Naive thymus-derived CD4-positive, alpha-beta T cell (primary cell): ENCODE data around the gene PLOD3. TPM values are rescaled to one million over a fixed set of nuclear protein-coding genes. Genes with fewer than 3 reads are reported as not detected.

Experiments used
- ATAC-seq: fragments of 150-1000 bp; cut with Tn5 transposase; 2 replicates; pipeline ENCODE4 v1.10.0; 2021; ENCODE audit warnings: mild to moderate bottlenecking, moderate library complexity
- CTCF ChIA-PET: fragments of 350-600 bp; sonication (Branson Sonifier 250); formaldehyde crosslinking; loops from one replicate; lab custom pipeline; 2021; ENCODE audit warnings: antibody characterized with exemption; lab: Charles Lee
- POLR2A ChIA-PET: fragments of 350-600 bp; sonication (Branson Sonifier 250); formaldehyde crosslinking; loops from one replicate; lab custom pipeline; 2021; ENCODE audit warnings: antibody characterized with exemption, inconsistent platforms; lab: Charles Lee
- DNase-seq, 9 donors: peaks; one replicate each; pipeline versions ENCODE4 v3.0.0 to v3.0.0-alpha.2; 2020 to 2022; ENCODE audit warnings: mixed read lengths in 1 of 9
- H3K27ac ChIP-seq: one replicate; pipeline ENCODE4 v1.7.0; 2013; ENCODE audit warnings: mild to moderate bottlenecking, low read depth, low read length, moderate library complexity
- H3K27me3 ChIP-seq, 2 donors: one replicate each; pipeline ENCODE4 v1.7.0; 2013; ENCODE audit warnings: low read length in 2 of 2, mild to moderate bottlenecking in 2 of 2, moderate library complexity in 2 of 2; ENCODE audit not compliant: control insufficient read depth in 2 of 2, insufficient read depth in 2 of 2
- H3K36me3 ChIP-seq, 3 experiments: 1 replicate in 2 of 3; 2 replicates in 1 of 3; pipeline ENCODE4 v1.7.0; 2013; ENCODE audit warnings: low read length in 3 of 3, mild to moderate bottlenecking in 3 of 3, moderate library complexity in 1 of 3; ENCODE audit not compliant: insufficient read depth in 3 of 3, control insufficient read depth in 2 of 3
- H3K4me1 ChIP-seq, 2 donors: one replicate each; pipeline ENCODE4 v1.7.0; 2013; ENCODE audit warnings: low read length in 2 of 2, mild to moderate bottlenecking in 2 of 2, moderate library complexity in 1 of 2; ENCODE audit not compliant: control insufficient read depth in 2 of 2, insufficient read depth in 2 of 2
- H3K4me3 ChIP-seq: 2 replicates; pipeline ENCODE4 v1.7.0; 2013; ENCODE audit warnings: mild to moderate bottlenecking, low read length
- H3K9me3 ChIP-seq, 3 experiments: 1 replicate in 2 of 3; 2 replicates in 1 of 3; pipeline ENCODE4 v1.7.0; 2013; ENCODE audit warnings: low read length in 3 of 3; ENCODE audit not compliant: control insufficient read depth in 2 of 3
- H3K27ac Mint-ChIP-seq, 9 donors: one replicate each; pipeline ENCODE4 v1.8.0; 2020 to 2022; ENCODE audit warnings: mixed read lengths in 9 of 9, mild to moderate bottlenecking in 8 of 9, moderate library complexity in 5 of 9, inconsistent platforms in 2 of 9
- H3K27me3 Mint-ChIP-seq, 5 donors: one replicate each; pipeline ENCODE4 v1.8.0; 2021 to 2022; ENCODE audit warnings: mixed read lengths in 5 of 5, mild to moderate bottlenecking in 1 of 5
- H3K36me3 Mint-ChIP-seq, 5 donors: one replicate each; pipeline ENCODE4 v1.8.0; 2020 to 2022; ENCODE audit warnings: mixed read lengths in 5 of 5, mild to moderate bottlenecking in 3 of 5, inconsistent platforms in 1 of 5
- H3K4me1 Mint-ChIP-seq, 7 donors: one replicate each; pipeline ENCODE4 v1.8.0; 2020 to 2022; ENCODE audit warnings: mixed read lengths in 7 of 7, mild to moderate bottlenecking in 3 of 7, inconsistent platforms in 1 of 7
- H3K4me3 Mint-ChIP-seq, 10 donors: one replicate each; pipeline ENCODE4 v1.8.0; 2020 to 2022; ENCODE audit warnings: mild to moderate bottlenecking in 10 of 10, mixed read lengths in 10 of 10, moderate library complexity in 6 of 10, inconsistent platforms in 2 of 10
- H3K9me3 Mint-ChIP-seq, 11 donors: one replicate each; pipeline ENCODE4 v1.8.0; 2020 to 2022; ENCODE audit warnings: mixed read lengths in 11 of 11, mild to moderate bottlenecking in 4 of 11, inconsistent platforms in 1 of 11, moderate library complexity in 1 of 11
- intact Hi-C, 2 donors: fragments of 100-400 bp; cut with micrococcal nuclease; formaldehyde crosslinking; loops; one replicate each; pipeline ENCODE4 v1.15.1; 2023
- polyA plus RNA-seq, 2 donors: library from polyadenylated mRNA; unstranded; fragments of 300-500 nt; fragmentation: Illumina TruSeq; gene quantifications; one replicate each; pipeline ENCODE4 v1.2.3, GENCODE V29; 2021
- total RNA-seq, 6 experiments: library from RNA in 5 of 6; stranded (reverse) in 5 of 6; gene quantifications; 1 replicate in 5 of 6; 2 replicates in 1 of 6; pipeline ENCODE4 v1.2.3 and lab custom pipeline; 2021 to 2026

Gene PLOD3
- total and polyA plus RNA-seq, 7 experiments from 2014 or later, result 15.7 to 88.4 (median 39.5) TPM

DNA sequence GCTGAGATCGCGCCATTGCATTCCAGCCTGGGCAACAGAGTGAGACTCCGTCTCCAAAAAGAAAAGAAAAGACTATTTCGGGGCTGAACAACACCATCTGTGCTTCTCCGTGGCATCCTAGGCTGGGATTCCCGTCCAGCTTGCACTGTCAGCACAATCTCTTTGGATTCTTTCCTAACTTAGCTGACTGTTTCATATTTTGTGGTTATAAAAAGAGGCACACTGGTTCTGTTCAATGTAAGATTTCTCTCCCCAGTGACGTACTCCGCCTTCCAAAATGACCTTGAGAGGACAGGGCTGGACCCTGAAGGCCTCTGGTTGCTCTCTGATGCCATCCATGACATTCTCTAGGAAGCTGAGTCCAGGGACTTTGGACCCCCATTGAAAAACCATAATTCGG lies 9.3 kb upstream of the PLOD3 start:
- ChIA-PET CTCF (interaction anchor here (0.9 kb wide), 1 partner anchor 18 kb away, joined by 3 read pairs; no protein-coding TSS in a partner anchor), POLR2A (interaction anchor here (1.2 kb wide), 1 partner anchor 9 kb away, joined by 5 read pairs; the partner anchor contains the start of gene ZNHIT1)
- no peak overlapping the region for H3K27ac ChIP-seq
- H3K27me3 ChIP-seq, result no peaks in the 10 kb centered on the region
- H3K4me1 ChIP-seq, result no peaks in the 10 kb centered on the region
- no peak for DNase-seq
- no peak overlapping the region for H3K4me3 Mint-ChIP-seq
- peaks cover 0 to 13% (median 11%) of the 10 kb centered on the region in 7 donors for H3K4me1 Mint-ChIP-seq
- no peaks in the 10 kb centered on the region for H3K27me3 Mint-ChIP-seq
- H3K36me3 Mint-ChIP-seq, result peaks cover 0 to 24% (median 12%) of the 10 kb centered on the region in 5 donors
- H3K9me3 ChIP-seq, result no peaks in the 10 kb centered on the region
- intact Hi-C loops, result no loop called here
- no peak overlapping the region for H3K27ac Mint-ChIP-seq
- H3K9me3 Mint-ChIP-seq, result no peaks in the 10 kb centered on the region
- H3K36me3 ChIP-seq, result peaks cover 0 to 69% (median 12%) of the 10 kb centered on the region in 3 experiments
- H3K4me3 ChIP-seq, result no peak overlapping the region
- no peak for ATAC-seq

DNA sequence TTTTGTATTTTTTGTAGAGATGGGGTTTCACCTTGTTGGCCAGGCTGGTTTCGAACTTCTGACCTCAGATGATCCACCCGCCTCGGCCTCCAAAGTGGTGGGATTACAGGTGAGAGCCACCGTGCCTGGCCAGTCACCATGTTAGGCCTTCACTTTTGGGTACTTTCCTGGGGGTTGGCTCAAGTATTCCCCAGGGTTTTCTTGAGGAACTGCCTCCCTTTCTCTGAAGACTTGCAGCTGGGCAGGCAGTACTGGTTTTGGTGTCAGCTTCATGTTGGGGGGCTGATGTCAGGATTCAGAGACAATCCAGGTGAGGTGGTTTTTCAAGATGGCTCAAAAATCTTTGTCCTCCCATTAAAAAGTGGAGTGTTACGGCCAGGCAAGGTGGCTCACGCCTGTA lies 8.3 kb upstream of the PLOD3 start:
- ChIA-PET POLR2A (no interaction called here), CTCF (no interaction called here)
- no peak for DNase-seq
- no peaks in the 10 kb centered on the region for H3K9me3 Mint-ChIP-seq
- peaks cover 1 to 19% (median 16%) of the 10 kb centered on the region in 7 donors for H3K4me1 Mint-ChIP-seq
- H3K27ac Mint-ChIP-seq, result no peak overlapping the region
- intact Hi-C loops, result no loop called here
- H3K4me3 Mint-ChIP-seq, result no peak overlapping the region
- Histone ChIP-seq H3K4me1 (no peaks in the 10 kb centered on the region), H3K36me3 (peaks cover 0 to 65% (median 12%) of the 10 kb centered on the region in 3 experiments), H3K9me3 (no peaks in the 10 kb centered on the region), H3K4me3 (no peak overlapping the region), H3K27ac (no peak overlapping the region), H3K27me3 (no peaks in the 10 kb centered on the region)
- peaks cover 0 to 25% (median 11%) of the 10 kb centered on the region in 5 donors for H3K36me3 Mint-ChIP-seq
- no peaks in the 10 kb centered on the region for H3K27me3 Mint-ChIP-seq
- no peak for ATAC-seq

DNA sequence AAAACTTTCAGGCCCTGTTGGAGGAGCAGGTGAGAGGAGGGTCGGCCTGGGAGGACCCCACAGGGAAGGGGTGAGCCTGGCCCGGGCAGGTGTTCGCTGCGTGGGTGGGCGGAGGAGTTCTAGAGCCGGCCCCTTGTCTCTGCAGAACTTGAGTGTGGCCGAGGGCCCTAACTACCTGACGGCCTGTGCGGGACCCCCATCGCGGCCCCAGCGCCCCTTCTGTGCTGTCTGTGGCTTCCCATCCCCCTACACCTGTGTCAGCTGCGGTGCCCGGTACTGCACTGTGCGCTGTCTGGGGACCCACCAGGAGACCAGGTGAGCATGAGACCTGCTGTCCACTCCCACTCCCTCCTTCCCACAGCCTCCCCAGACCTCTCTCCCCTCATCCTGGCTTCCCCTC lies 6.1 kb upstream of the PLOD3 start:
- Histone ChIP-seq H3K27me3 (no peaks in the 10 kb centered on the region), H3K27ac (no peak overlapping the region), H3K4me1 (peaks cover 5 to 6% of the 10 kb centered on the region in 2 donors), H3K9me3 (no peaks in the 10 kb centered on the region), H3K36me3 (peaks cover 0 to 54% (median 12%) of the 10 kb centered on the region in 3 experiments), H3K4me3 (no peak overlapping the region)
- Mint-ChIP-seq H3K27ac (no peak overlapping the region), H3K4me1 (peaks cover 16 to 34% (median 28%) of the 10 kb centered on the region in 7 donors), H3K9me3 (no peaks in the 10 kb centered on the region), H3K27me3 (no peaks in the 10 kb centered on the region), H3K36me3 (peaks cover 0 to 23% (median 7%) of the 10 kb centered on the region in 5 donors), H3K4me3 (no peak overlapping the region)
- no peak for ATAC-seq
- ChIA-PET CTCF (no interaction called here), POLR2A (no interaction called here)
- no peak for DNase-seq
- intact Hi-C loops, result no loop called here

DNA sequence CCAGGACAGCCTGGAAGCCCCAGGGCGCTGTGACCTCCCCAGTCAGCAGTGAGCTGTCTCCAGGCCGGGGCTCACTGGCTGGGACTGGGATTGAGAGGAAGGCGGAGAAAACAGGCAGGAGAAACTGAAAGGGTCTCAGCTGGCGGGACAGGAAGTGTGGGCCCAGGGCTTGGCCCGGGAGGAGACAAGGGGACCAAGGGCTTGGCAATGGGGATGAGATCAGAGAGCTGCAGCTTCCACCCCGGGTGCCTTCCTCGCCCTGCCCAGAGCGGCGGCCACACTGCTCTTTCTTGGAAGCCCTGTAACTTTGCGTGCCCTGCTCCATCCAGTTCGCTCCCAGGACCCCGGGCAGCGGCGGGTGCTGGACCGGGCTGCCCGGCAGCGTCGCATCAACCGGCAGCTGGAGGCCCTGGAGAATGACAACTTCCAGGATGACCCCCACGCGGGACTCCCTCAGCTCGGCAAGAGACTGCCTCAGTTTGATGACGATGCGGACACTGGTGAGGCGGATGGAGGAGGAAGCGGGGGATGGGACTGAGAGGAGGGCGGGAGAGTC lies 5.0 kb upstream of the PLOD3 start:
- peaks cover 8% of the 10 kb centered on the region in 2 donors for H3K4me1 ChIP-seq
- no peak for DNase-seq
- no peak overlapping the region for H3K4me3 Mint-ChIP-seq
- CTCF ChIA-PET, result interaction anchor here (0.8 kb wide), 1 partner anchor 22 kb away, joined by 3 read pairs; no protein-coding TSS in a partner anchor
- no peaks in the 10 kb centered on the region for H3K27me3 Mint-ChIP-seq
- H3K36me3 ChIP-seq, result peaks cover 0 to 54% (median 12%) of the 10 kb centered on the region in 3 experiments
- no peak overlapping the region for H3K27ac Mint-ChIP-seq
- no peak overlapping the region for H3K4me3 ChIP-seq
- no peak for ATAC-seq
- POLR2A ChIA-PET, result interaction anchor here (0.7 to 1.3 kb wide), 2 partner anchors 8 to 11 kb away, joined by 4 read pairs; no protein-coding TSS in a partner anchor
- intact Hi-C loops, result no loop called here
- no peaks in the 10 kb centered on the region for H3K9me3 ChIP-seq
- H3K9me3 Mint-ChIP-seq, result no peaks in the 10 kb centered on the region
- H3K4me1 Mint-ChIP-seq, result peaks cover 18 to 41% (median 34%) of the 10 kb centered on the region in 7 donors
- no peaks in the 10 kb centered on the region for H3K27me3 ChIP-seq
- H3K27ac ChIP-seq, result no peak overlapping the region
- H3K36me3 Mint-ChIP-seq, result peaks cover 0 to 23% (median 7%) of the 10 kb centered on the region in 5 donors

DNA sequence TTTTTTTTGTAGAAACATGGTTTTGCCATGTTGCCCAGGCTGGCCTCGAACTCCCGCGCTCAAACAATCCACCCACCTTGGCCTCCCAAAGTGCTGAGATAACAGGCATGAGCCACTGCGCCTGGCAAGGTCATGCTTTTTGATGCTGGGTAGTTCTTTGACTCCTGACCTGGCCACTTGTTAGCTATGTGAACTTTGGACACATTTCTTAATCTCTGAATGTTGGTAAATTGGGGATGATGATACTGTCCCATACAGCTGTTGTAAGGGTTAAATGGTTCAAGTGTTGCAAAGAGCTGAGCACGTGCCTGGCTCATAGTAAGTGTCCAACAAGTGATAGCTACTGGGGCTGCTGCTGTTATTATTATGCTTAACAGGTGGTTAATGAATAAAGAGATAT lies 2.9 kb upstream of the PLOD3 start:
- H3K9me3 Mint-ChIP-seq, result no peaks in the 10 kb centered on the region
- H3K27ac Mint-ChIP-seq, result peak overlapping the region in 1 of 9 donors; percentile 13
- Histone ChIP-seq H3K4me1 (peaks cover 15% of the 10 kb centered on the region in 2 donors), H3K4me3 (no peak overlapping the region), H3K36me3 (peaks cover 0 to 44% (median 10%) of the 10 kb centered on the region in 3 experiments), H3K27me3 (no peaks in the 10 kb centered on the region), H3K9me3 (no peaks in the 10 kb centered on the region), H3K27ac (no peak overlapping the region)
- H3K4me3 Mint-ChIP-seq, result peak overlapping the region in 8 of 10 donors; percentile 8 to 64 (median 50)
- H3K4me1 Mint-ChIP-seq, result peaks cover 27 to 53% (median 46%) of the 10 kb centered on the region in 7 donors
- ChIA-PET CTCF (no interaction called here), POLR2A (interaction anchor here (1.0 to 1.8 kb wide), 3 partner anchors 21 to 29 kb away, joined by 3 to 5 read pairs (median 4); no protein-coding TSS in a partner anchor)
- DNase-seq (no peak), ATAC-seq (no peak)
- H3K27me3 Mint-ChIP-seq, result no peaks in the 10 kb centered on the region
- intact Hi-C loops, result no loop called here
- peaks cover 0 to 28% (median 7%) of the 10 kb centered on the region in 5 donors for H3K36me3 Mint-ChIP-seq

DNA sequence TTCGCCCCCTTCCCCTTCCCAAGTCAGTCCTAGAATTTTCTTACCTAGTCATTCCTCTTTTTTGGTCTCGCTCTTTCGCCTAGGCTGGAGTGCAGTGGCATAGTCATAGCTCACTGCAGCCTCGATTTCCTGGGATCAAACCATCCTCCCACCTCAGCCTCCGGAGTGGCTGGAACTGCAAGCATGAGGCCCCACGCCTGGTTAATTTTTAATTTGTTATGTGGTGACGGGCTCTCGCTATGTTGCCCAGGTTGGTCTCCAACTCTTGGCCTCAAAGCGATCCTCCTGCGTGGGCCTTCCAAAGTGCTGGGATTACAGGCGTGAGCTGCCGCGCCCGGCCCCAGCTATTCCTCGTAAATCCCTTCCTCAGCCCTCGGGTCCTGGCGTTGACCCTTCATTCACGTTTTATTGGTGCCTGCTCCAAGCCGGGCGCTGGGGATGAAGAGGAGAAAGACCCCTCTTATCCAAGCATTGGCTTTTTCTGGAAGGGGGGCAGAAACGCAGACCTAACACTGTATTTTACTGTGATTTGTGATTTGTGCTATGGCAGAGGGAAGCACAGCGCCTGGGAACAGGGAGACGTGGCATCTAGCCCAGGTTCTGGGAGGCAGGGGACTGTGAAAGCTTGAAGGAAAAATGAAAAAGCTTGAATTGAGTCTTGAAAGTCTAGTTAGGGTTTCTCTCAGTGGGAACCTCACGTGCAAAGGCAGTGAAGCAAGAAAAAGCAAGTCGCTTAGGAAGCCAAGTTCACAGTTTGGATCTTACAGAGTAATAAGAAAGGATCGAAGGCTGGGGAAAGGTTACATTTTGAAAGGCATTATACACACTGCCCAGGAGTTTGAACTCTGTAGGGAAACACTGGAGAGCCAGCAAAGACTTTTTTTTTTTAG lies 1.1 kb upstream of the PLOD3 start:
- Mint-ChIP-seq H3K27me3 (no peaks in the 10 kb centered on the region), H3K27ac (peak overlapping the region; percentile 88 to 96 (median 93)), H3K4me1 (peaks cover 27 to 54% (median 46%) of the 10 kb centered on the region in 7 donors), H3K36me3 (peaks cover 0 to 22% (median 0%) of the 10 kb centered on the region in 5 donors), H3K4me3 (peak overlapping the region; percentile 89 to 97 (median 96)), H3K9me3 (no peaks in the 10 kb centered on the region)
- ChIA-PET POLR2A (interaction anchor here (0.6 to 3.2 kb wide), 16 partner anchors 8 to 1016 kb away, joined by 3 to 61 read pairs (median 5); partner anchors contain the start of genes FBXO24, FIS1, IFT22 and LRCH4), CTCF (interaction anchor here (1.1 to 3.5 kb wide), 5 partner anchors 14 to 135 kb away, joined by 3 to 30 read pairs (median 7); partner anchors contain the start of gene FIS1)
- Histone ChIP-seq H3K4me3 (peak overlapping the region; percentile 70), H3K4me1 (peaks cover 15% of the 10 kb centered on the region in 2 donors), H3K27me3 (no peaks in the 10 kb centered on the region), H3K27ac (peak overlapping the region; percentile 87), H3K9me3 (no peaks in the 10 kb centered on the region), H3K36me3 (peaks cover 0 to 32% (median 0%) of the 10 kb centered on the region in 3 experiments)
- ATAC-seq (no peak), DNase-seq (no peak)
- intact Hi-C loops, result loop anchor here (1.0 to 5.0 kb wide), 9 partner anchors 26 to 1144 kb away; partner anchors contain the start of genes AP1S1 (in 2 of the 2), IFT22 (in 2 of the 2), VGF (in 2 of the 2) and MEPCE (in 1 of the 2)
